Fibroblast of skin of left quadriceps (primary cell): Measurements from ENCODE around the gene RAB31.
"Not testable (repeated sequence)": the region's sequence is repeated elsewhere in the genome, so short reads cannot be mapped to it uniquely, and the experiment has no call there.

ENCODE experiments used
- DNase-seq, 2 experiments: peaks; one replicate each; pipeline ENCODE4 v3.0.0-alpha.2; 2013; ENCODE audit warnings: low read depth in 2 of 2

Gene RAB31

GRCh38 chr18:9887992-9888391 lies 179.9 kb downstream of the RAB31 start:
- DNase-seq, result no peak

DNA sequence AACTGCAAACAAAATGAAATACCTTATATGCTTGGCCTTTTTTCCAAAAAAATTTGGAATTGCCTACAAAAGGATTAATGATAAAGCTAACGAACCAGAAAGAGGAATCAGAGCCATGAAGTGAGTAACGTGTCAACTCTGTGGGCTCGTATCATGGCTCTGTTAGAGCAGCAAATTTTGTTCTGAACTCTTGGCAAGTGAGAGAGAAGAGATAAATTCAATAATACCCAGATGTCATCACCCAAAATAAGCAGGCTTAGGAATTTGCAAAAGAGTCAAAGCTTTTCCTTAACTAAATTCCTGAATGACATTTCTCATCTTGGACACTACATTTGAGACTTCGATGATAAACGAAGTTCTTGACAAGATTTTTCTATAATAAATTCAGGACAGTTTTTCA lies 182.1 kb downstream of the RAB31 start:
- DNase-seq, result no peak

- DNase-seq, result no peak
These were observed 182.9 kb downstream of the RAB31 start for GRCh38 chr18:9890957-9891356.

DNA sequence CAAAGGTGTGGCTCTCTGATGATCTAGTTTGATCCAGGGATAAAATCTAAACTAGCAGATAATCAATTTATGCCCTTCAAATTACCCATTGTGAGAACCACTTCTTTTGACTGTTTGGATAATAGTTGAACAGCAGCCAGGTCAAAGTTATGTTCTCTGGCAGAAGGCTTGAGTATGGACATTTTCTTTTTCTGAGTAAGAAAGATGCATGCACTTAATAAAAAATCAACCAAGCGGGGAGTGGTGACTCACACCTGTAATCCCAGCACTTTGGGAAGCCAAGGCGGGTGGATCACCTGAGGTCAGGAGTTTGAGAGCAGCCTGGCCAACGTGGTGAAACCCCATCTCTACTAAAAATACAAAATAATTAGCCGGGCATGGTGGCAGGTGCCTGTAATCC lies 183.4 kb downstream of the RAB31 start:
- not testable (repeated sequence) for DNase-seq

DNA sequence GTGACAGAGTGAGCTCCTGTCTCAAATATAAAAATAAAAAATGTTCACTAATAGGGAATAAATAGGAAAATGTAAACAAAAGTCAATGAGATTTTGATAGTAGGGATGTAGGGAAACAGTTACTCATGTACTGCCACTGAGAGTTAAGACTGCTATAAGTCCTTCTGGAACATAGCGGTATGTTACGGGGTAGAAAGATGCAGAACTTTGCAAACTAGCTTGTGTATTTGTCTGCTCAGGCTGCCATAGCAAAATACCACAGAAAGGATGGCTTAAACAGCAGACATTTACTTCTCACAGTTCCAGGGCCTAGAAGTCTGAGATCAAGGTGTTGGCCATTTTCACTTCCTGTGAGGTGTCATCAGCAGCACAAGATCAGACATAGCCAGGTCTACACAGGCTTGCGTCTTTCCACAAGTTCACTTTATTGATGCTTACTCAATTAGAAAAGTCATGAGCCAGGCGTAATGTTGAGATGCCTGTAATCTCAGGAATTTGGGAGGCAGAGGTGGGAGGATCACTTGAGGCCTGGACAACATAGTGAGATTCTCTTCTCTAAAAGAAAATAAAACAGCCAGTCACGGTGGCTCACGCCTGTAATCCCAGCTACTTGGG lies 186.5 kb downstream of the RAB31 start:
- no peak for DNase-seq

- DNase-seq, result no peak
These were observed 189.0 kb downstream of the RAB31 start for GRCh38 chr18:9897129-9897528.

GRCh38 chr18:9897787-9898291 lies 189.7 kb downstream of the RAB31 start:
- not testable (repeated sequence) for DNase-seq

DNA sequence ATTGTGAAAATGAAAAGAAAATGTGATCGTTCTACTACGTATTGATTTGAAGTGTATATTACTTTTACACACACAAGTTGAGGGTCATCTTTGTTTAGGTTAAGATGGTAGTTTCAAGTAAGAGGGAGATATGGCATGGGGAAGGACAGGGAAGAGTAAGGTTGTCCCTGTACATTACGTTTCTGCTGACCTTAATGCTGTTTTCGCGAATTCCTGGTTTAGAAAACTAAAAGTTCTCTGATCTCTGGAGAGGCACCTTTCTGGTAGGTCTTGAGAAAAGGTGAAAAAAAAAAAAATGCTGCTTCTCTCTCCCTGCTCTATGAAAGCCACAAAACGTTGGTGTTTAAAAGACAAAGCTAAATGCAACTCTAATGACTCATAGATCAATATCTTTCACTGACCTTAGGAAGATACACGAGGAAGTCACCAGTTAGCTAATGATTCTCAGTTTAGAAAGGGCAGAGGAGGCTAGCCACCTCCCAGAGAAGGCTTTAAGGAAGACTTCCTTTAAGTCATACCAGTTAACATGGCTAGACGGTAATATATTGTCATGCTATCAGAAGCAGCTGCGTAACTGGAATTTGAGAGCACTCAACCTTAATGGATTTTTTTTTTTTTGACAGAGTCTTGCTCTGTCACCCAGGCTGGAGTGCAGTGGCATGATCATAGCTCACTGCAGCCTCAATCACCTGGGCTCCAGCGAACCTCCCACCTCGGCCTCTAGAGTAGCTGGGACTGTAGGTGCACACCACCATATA lies 190.9 kb downstream of the RAB31 start:
- DNase-seq, result no peak

GRCh38 chr18:9899550-9899930 lies 191.4 kb downstream of the RAB31 start:
- not testable (repeated sequence) for DNase-seq

DNA sequence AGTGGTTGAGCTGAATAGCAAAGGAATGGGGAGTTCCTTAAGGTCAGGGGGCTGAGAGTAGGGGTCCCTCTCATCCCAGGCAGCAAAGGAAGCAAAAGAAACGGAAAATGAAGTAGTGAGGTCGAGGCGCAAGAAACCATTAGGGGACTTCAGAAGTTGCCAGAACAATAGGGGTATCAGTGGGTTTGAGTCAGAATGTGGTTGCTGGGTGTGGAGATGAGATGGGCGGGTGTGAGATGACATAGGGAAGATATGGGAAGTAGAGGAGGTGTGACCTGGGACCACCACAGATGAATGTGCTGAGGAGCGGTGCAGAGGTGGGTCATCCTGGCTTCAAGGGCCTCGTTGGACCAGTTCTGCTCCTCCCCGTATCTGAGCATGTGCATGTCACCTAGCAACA lies 192.6 kb downstream of the RAB31 start:
- DNase-seq, result no peak

- no peak for DNase-seq
These were observed 193.3 kb downstream of the RAB31 start for GRCh38 chr18:9901377-9901776.

DNA sequence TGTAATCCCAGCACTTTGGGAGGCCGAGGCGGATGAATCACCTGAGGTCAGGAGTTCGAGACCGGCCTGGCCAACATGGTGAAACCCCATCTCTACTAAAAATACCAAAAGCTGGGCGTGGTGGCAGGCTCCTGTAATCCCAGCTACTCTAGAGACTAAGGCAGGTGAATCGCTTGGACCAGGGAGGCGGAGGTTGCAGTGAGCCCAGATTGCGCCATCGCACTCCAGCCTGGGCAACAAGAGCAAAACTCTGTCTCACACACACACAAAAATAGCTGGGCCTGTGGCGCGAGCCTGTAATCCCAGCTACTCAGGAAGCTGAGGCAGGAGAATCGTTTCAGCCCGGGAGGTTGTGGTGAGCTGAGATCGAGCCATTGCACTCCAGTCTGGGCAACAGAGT lies 194.2 kb downstream of the RAB31 start:
- DNase-seq, result not testable (repeated sequence)

DNA sequence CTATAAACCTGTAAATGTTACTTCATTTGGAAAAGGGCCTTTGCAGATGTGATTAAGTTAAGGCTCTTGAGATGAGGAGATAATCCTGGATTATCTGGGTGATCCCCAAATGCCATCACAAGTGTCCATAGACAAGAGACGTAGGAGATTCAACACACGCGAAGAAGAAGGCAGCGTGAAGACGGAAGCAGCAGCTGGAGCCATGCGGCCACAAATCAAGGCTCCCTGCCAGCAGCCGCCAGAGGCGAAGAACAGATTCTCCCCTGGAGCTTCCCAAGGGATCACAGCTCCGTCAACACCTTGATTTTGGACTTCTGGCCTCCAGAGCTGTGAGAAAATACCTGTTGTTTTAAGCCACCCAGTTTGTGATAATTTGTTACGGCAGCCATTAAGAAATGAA lies 194.7 kb downstream of the RAB31 start:
- DNase-seq, result no peak

- no peak for DNase-seq
These were observed 197.4 kb downstream of the RAB31 start for GRCh38 chr18:9905401-9905922.

GRCh38 chr18:9906481-9906880 lies 198.4 kb downstream of the RAB31 start:
- no peak for DNase-seq

DNA sequence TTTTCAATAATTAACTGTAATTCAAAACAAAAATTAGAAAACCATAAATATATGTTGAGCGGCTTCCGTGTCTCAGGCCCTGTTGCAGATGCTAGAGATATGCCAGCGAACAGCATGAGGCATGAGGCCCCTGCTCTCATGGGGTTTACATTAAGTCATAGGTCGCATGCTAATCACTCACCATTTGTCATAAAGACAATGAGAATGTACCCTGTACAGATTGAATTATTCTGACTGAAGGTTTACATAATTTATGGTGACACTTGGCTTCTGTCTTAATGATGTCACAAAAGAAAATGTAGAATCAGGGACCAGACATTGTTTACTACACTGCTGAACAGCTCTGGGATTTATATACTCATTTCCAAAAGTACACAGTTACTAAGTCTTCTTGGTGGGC lies 199.8 kb downstream of the RAB31 start:
- DNase-seq, result no peak

GRCh38 chr18:9910071-9910470 lies 202.0 kb downstream of the RAB31 start:
- DNase-seq, result no peak

DNA sequence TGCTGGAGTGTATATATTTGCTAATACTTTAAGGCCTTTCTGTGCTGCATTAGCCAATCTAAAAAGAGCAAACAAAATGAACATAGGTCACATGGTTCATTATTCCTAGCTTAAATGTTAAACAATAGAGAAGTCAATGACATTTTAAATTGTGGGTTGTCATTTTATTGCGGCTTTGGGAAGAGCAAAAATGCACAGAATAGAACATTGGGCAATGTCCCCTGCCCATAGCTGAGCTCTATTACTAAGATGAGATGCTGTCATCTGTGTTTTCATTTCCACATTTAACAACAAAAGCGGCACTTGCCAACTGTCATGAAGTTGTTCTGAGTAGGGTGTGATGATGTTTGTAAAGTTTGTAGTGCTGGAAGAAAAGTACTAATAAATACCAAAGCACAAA lies 202.6 kb downstream of the RAB31 start:
- no peak for DNase-seq

DNA sequence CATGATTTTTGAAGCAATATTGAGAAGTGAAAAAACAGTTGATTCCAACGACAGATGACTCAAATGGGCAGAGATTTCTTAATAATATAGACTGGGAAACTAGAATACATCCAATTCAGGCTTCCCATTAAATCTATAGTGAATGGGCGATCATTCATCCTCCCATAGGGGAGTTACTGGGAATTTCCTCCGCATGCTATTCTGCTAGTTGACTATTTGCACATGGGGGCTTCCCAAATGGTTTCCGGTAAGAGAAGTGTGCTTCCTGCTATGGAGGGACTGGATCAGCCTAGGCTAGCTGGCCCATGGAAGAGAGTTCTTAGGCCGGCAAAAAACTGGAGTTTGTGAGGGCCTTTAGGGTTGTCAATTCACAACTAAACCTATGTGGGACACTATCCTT lies 203.1 kb downstream of the RAB31 start:
- DNase-seq, result no peak
